ENCODE measurements around the gene TANGO6.

The TANGO6 gene

GRCh38 chr16:68892898-68893297, 49.6 kb downstream of the TANGO6 start:
- no peak for DNase-seq
- H3K36me3 ChIP-seq (ENCODE audit: insufficient read depth, low read length), result no peaks in the 10 kb centered on the region
- TF ChIP-seq EZH2 (IDR thresholded peaks at IDR 0.05; ENCODE audit: borderline replicate concordance, low read depth, low read length, severe bottlenecking), result no peak
- no peak for TF ChIP-seq CTCF (IDR thresholded peaks at IDR 0.05; ENCODE audit: borderline replicate concordance, extremely low read depth, low read length, poor library complexity, severe bottlenecking)
- H3K79me2 ChIP-seq (ENCODE audit: insufficient read depth, low read length), result no peaks in the 10 kb centered on the region
- H3K9me3 ChIP-seq (ENCODE audit: insufficient read depth, low read length, severe bottlenecking), result no peaks in the 10 kb centered on the region
- H3K27me3 ChIP-seq (ENCODE audit: insufficient read depth, low read length, poor library complexity), result no peaks in the 10 kb centered on the region
- no peak overlapping the region for H3K4me3 ChIP-seq (ENCODE audit: low read depth in 1 of 2, low read length in 2 of 2)
- H2AFZ ChIP-seq (ENCODE audit: low read depth, low read length), result no peak overlapping the region
- H4K20me1 ChIP-seq (ENCODE audit: insufficient read depth, low read length), result no peaks in the 10 kb centered on the region
- H3K4me1 ChIP-seq (ENCODE audit: insufficient read depth, low read length), result no peaks in the 10 kb centered on the region
- no peak for ATAC-seq (ENCODE audit: insufficient read depth, low read depth)
- no peak overlapping the region for H3K9ac ChIP-seq (ENCODE audit: low read depth, low read length)
- no peak overlapping the region for H3K27ac ChIP-seq (ENCODE audit: low read length)
- no peak overlapping the region for H3K4me2 ChIP-seq (ENCODE audit: insufficient read depth, low read length)

DNA sequence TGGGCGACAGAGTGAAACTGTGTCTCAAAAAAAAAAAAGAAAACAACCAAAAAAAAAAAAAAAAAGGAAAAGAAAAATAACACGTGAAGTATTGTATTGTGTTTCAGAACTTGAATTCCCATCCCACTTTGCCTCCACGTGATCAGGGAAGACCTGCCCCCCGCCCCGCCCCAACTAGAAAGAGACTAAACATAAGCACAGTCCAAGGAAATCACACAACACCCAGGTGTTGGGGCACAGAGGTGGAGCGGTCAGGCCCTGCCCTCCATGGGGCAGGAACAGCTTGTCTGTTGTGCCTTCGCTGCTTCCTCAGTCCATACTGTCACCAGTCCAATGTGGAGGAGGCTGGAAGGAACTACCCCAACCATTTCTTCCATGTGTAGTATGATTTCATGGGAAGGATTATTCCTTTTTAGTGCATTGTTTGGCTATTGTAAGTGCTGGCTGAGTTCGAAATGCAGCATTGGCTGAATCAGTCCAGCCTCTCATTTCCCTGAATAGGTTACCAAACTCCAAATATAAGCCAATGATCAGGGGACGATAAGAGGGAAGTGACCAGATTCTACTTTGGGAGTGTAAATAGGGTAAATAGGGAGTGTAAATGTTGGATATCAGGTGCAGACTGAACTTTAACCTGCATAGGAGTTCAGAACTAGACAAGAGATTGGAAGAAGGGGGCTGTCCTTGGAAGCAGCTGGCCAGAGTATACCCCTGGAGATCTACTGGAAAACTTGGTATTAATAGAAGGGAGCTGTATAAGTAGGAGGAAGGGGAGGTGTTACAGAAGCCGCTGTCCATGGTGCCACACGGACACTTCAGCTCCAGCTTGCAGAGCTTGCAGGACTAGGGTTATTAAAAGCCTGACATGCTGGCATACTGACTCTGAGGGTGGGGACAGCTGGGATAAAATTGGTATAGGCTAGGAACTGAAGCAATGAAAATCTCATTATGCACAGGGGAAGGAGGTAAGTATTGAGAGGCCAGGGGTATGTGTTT, 50.7 kb downstream of the TANGO6 start:
- peak; percentile 66; the same call in 2 of the 3 replicates for ATAC-seq (ENCODE audit: insufficient read depth, low read depth)
- H3K9ac ChIP-seq (ENCODE audit: low read depth, low read length), result no peak overlapping the region
- H3K4me2 ChIP-seq (ENCODE audit: insufficient read depth, low read length), result no peak overlapping the region
- H3K27ac ChIP-seq (ENCODE audit: low read length), result no peak overlapping the region
- no peak for TF ChIP-seq CTCF (IDR thresholded peaks at IDR 0.05; ENCODE audit: borderline replicate concordance, extremely low read depth, low read length, poor library complexity, severe bottlenecking)
- TF ChIP-seq EZH2 (IDR thresholded peaks at IDR 0.05; ENCODE audit: borderline replicate concordance, low read depth, low read length, severe bottlenecking), result no peak
- DNase-seq, result peak; percentile 45
- no peaks in the 10 kb centered on the region for H3K9me3 ChIP-seq (ENCODE audit: insufficient read depth, low read length, severe bottlenecking)
- H3K27me3 ChIP-seq (ENCODE audit: insufficient read depth, low read length, poor library complexity), result no peaks in the 10 kb centered on the region
- no peak overlapping the region for H2AFZ ChIP-seq (ENCODE audit: low read depth, low read length)
- H3K4me1 ChIP-seq (ENCODE audit: insufficient read depth, low read length), result no peaks in the 10 kb centered on the region
- H3K36me3 ChIP-seq (ENCODE audit: insufficient read depth, low read length), result no peaks in the 10 kb centered on the region
- H4K20me1 ChIP-seq (ENCODE audit: insufficient read depth, low read length), result no peaks in the 10 kb centered on the region
- H3K4me3 ChIP-seq (ENCODE audit: low read depth in 1 of 2, low read length in 2 of 2), result no peak overlapping the region
- no peaks in the 10 kb centered on the region for H3K79me2 ChIP-seq (ENCODE audit: insufficient read depth, low read length)

GRCh38 chr16:68894714-68895113, 51.4 kb downstream of the TANGO6 start:
- H3K36me3 ChIP-seq (ENCODE audit: insufficient read depth, low read length), result no peaks in the 10 kb centered on the region
- TF ChIP-seq CTCF (IDR thresholded peaks at IDR 0.05; ENCODE audit: borderline replicate concordance, extremely low read depth, low read length, poor library complexity, severe bottlenecking), result no peak
- TF ChIP-seq EZH2 (IDR thresholded peaks at IDR 0.05; ENCODE audit: borderline replicate concordance, low read depth, low read length, severe bottlenecking), result no peak
- no peak for ATAC-seq (ENCODE audit: insufficient read depth, low read depth)
- H2AFZ ChIP-seq (ENCODE audit: low read depth, low read length), result no peak overlapping the region
- H3K27me3 ChIP-seq (ENCODE audit: insufficient read depth, low read length, poor library complexity), result no peaks in the 10 kb centered on the region
- H3K79me2 ChIP-seq (ENCODE audit: insufficient read depth, low read length), result no peaks in the 10 kb centered on the region
- no peaks in the 10 kb centered on the region for H3K9me3 ChIP-seq (ENCODE audit: insufficient read depth, low read length, severe bottlenecking)
- no peak overlapping the region for H3K4me3 ChIP-seq (ENCODE audit: low read depth in 1 of 2, low read length in 2 of 2)
- H4K20me1 ChIP-seq (ENCODE audit: insufficient read depth, low read length), result no peaks in the 10 kb centered on the region
- DNase-seq, result no peak
- no peak overlapping the region for H3K27ac ChIP-seq (ENCODE audit: low read length)
- no peak overlapping the region for H3K4me2 ChIP-seq (ENCODE audit: insufficient read depth, low read length)
- H3K9ac ChIP-seq (ENCODE audit: low read depth, low read length), result no peak overlapping the region
- no peaks in the 10 kb centered on the region for H3K4me1 ChIP-seq (ENCODE audit: insufficient read depth, low read length)

Data from DND-41 (cell line).